Trophoblast cell (in vitro differentiated cells and primary cell): ENCODE results near the gene ADGRL1.

Experiments
- DNase-seq, 2 donors: peaks; one replicate each; pipeline ENCODE4 v3.0.0-alpha.2; 2016
- H2AFZ ChIP-seq: 2 replicates; pipeline ENCODE4 v1.6.1; 2013; ENCODE audit warnings: low read length, moderate library complexity, mild to moderate bottlenecking; ENCODE audit not compliant: insufficient read depth, poor library complexity
- H2AK5ac ChIP-seq: 2 replicates; pipeline ENCODE4 v1.6.1; 2013; ENCODE audit warnings: mild to moderate bottlenecking, low read length
- H2BK120ac ChIP-seq: 2 replicates; pipeline ENCODE4 v1.6.1; 2013; ENCODE audit warnings: low read length, mild to moderate bottlenecking, moderate library complexity; ENCODE audit not compliant: insufficient read depth, poor library complexity
- H2BK12ac ChIP-seq: 2 replicates; pipeline ENCODE4 v1.6.1; 2013; ENCODE audit warnings: mild to moderate bottlenecking, low read length, moderate library complexity
- H2BK5ac ChIP-seq: 2 replicates; pipeline ENCODE4 v1.6.1; 2013; ENCODE audit warnings: low read length, low read depth, moderate library complexity, mild to moderate bottlenecking; ENCODE audit not compliant: poor library complexity
- H3K14ac ChIP-seq: 2 replicates; pipeline ENCODE4 v1.6.1; 2013; ENCODE audit warnings: mild to moderate bottlenecking, low read length
- H3K18ac ChIP-seq: 2 replicates; pipeline ENCODE4 v1.6.1; 2013; ENCODE audit warnings: mild to moderate bottlenecking, low read length
- H3K23ac ChIP-seq: 2 replicates; pipeline ENCODE4 v1.6.1; 2013; ENCODE audit warnings: low read length
- H3K27ac ChIP-seq: 2 replicates; pipeline ENCODE4 v1.5.1; 2013; ENCODE audit warnings: low read depth, mild to moderate bottlenecking, inconsistent platforms, low read length, moderate library complexity
- H3K27me3 ChIP-seq: 2 replicates; pipeline ENCODE4 v1.6.1; 2013; ENCODE audit warnings: inconsistent platforms, mild to moderate bottlenecking, low read length, moderate library complexity; ENCODE audit not compliant: insufficient read depth
- H3K36me3 ChIP-seq, 2 experiments: 1 replicate in 1 of 2; 2 replicates in 1 of 2; pipeline ENCODE4 v1.6.1; 2013; ENCODE audit warnings: low read length in 2 of 2, mild to moderate bottlenecking in 2 of 2, moderate library complexity in 1 of 2; ENCODE audit not compliant: insufficient read depth in 2 of 2, control insufficient read depth in 1 of 2
- H3K4ac ChIP-seq: 2 replicates; pipeline ENCODE4 v1.6.1; 2013; ENCODE audit warnings: low read depth, mild to moderate bottlenecking, low read length, moderate library complexity
- H3K4me1 ChIP-seq, 2 experiments: 1 replicate in 1 of 2; 2 replicates in 1 of 2; pipeline ENCODE4 v1.6.1; 2013; ENCODE audit warnings: low read length in 2 of 2, mild to moderate bottlenecking in 2 of 2, moderate library complexity in 1 of 2; ENCODE audit not compliant: insufficient read depth in 2 of 2, control insufficient read depth in 1 of 2
- H3K4me2 ChIP-seq: 2 replicates; pipeline ENCODE4 v1.6.1; 2013; ENCODE audit warnings: inconsistent platforms, mild to moderate bottlenecking, low read length, moderate library complexity
- H3K4me3 ChIP-seq: 2 replicates; pipeline ENCODE4 v1.5.1; 2013; ENCODE audit warnings: mild to moderate bottlenecking, low read depth, low read length, inconsistent platforms
- H3K79me1 ChIP-seq: one replicate; pipeline ENCODE4 v1.6.1; 2013; ENCODE audit warnings: low read length
- H3K79me2 ChIP-seq: 2 replicates; pipeline ENCODE4 v1.6.1; 2013; ENCODE audit warnings: low read length, mild to moderate bottlenecking; ENCODE audit not compliant: control insufficient read depth, insufficient read depth, poor library complexity
- H3K9ac ChIP-seq: 2 replicates; pipeline ENCODE4 v1.6.1; 2013; ENCODE audit warnings: mild to moderate bottlenecking, low read length
- H3K9me3 ChIP-seq: 2 replicates; pipeline ENCODE4 v1.6.1; 2013; ENCODE audit warnings: low read depth, mild to moderate bottlenecking, control low read depth, inconsistent platforms, low read length; ENCODE audit not compliant: insufficient read depth
- H4K12ac ChIP-seq: 2 replicates; pipeline ENCODE4 v1.6.1; 2013; ENCODE audit warnings: low read depth, mild to moderate bottlenecking, low read length, moderate library complexity
- H4K8ac ChIP-seq: 2 replicates; pipeline ENCODE4 v1.6.1; 2013; ENCODE audit warnings: low read depth, mild to moderate bottlenecking, low read length, moderate library complexity
- H4K91ac ChIP-seq: one replicate; pipeline ENCODE4 v1.6.1; 2013; ENCODE audit warnings: low read depth, mild to moderate bottlenecking, low read length, moderate library complexity
- WGBS: extraction: QIAGEN DNeasy Blood & Tissue Kit; methylation state at CpG from one replicate; pipeline ENCODE4 v1.1.7; 2013; ENCODE audit warnings: missing lambda C conversion rate; ENCODE audit not compliant: insufficient read length, insufficient coverage; ENCODE audit errors: extremely low coverage; 5-methylcytosine and 5-hydroxymethylcytosine counted together

The ADGRL1 gene

GRCh38 chr19:14185158-14185557 lies 20.8 kb downstream of the ADGRL1 start:
- Histone ChIP-seq H2BK120ac (no peak overlapping the region), H3K9ac (no peak overlapping the region), H2AFZ (no peak overlapping the region), H3K4me3 (no peak overlapping the region), H3K79me2 (no peaks in the 10 kb centered on the region), H4K8ac (no peak overlapping the region), H3K4me2 (no peak overlapping the region), H4K91ac (no peak overlapping the region), H4K12ac (no peak overlapping the region), H3K9me3 (peaks cover 1% of the 10 kb centered on the region), H3K79me1 (no peaks in the 10 kb centered on the region), H2BK12ac (no peak overlapping the region), H3K27ac (no peak overlapping the region), H3K23ac (no peak overlapping the region), H3K4me1 (peaks cover 1 to 2% of the 10 kb centered on the region in 2 experiments), H3K18ac (no peak overlapping the region), H3K14ac (no peak overlapping the region), H3K27me3 (no peaks in the 10 kb centered on the region), H2AK5ac (no peak overlapping the region), H3K36me3 (no peaks in the 10 kb centered on the region), H3K4ac (no peak overlapping the region), H2BK5ac (no peak overlapping the region)
- no peak for DNase-seq
- no CpG with 5 or more reads among the region's 5 CpGs for WGBS

GRCh38 chr19:14183741-14184350 lies 22.1 kb downstream of the ADGRL1 start:
- Histone ChIP-seq H2BK5ac (no peak overlapping the region), H3K14ac (no peak overlapping the region), H4K12ac (no peak overlapping the region), H2AK5ac (no peak overlapping the region), H2BK12ac (no peak overlapping the region), H2BK120ac (no peak overlapping the region), H3K79me1 (no peaks in the 10 kb centered on the region), H3K23ac (no peak overlapping the region), H3K9ac (no peak overlapping the region), H3K4me1 (no peaks in the 10 kb centered on the region), H4K91ac (no peak overlapping the region), H3K4me2 (no peak overlapping the region), H3K79me2 (no peaks in the 10 kb centered on the region), H3K18ac (no peak overlapping the region), H3K27ac (no peak overlapping the region), H2AFZ (no peak overlapping the region), H3K4ac (no peak overlapping the region), H3K4me3 (no peak overlapping the region), H3K36me3 (no peaks in the 10 kb centered on the region), H3K27me3 (no peaks in the 10 kb centered on the region), H3K9me3 (no peaks in the 10 kb centered on the region), H4K8ac (no peak overlapping the region)
- WGBS, result no CpG with 5 or more reads among the region's 14 CpGs
- DNase-seq, result no peak

- Histone ChIP-seq H4K8ac (no peak overlapping the region), H3K14ac (no peak overlapping the region), H3K27ac (no peak overlapping the region), H2BK120ac (no peak overlapping the region), H3K4me1 (no peaks in the 10 kb centered on the region), H2AFZ (no peak overlapping the region), H4K91ac (no peak overlapping the region), H3K36me3 (no peaks in the 10 kb centered on the region), H2BK5ac (no peak overlapping the region), H3K4ac (no peak overlapping the region), H3K18ac (no peak overlapping the region), H3K79me1 (no peaks in the 10 kb centered on the region), H3K4me2 (no peak overlapping the region), H4K12ac (no peak overlapping the region), H3K79me2 (no peaks in the 10 kb centered on the region), H2BK12ac (no peak overlapping the region), H3K27me3 (no peaks in the 10 kb centered on the region), H3K23ac (no peak overlapping the region), H2AK5ac (no peak overlapping the region), H3K4me3 (no peak overlapping the region), H3K9me3 (no peaks in the 10 kb centered on the region), H3K9ac (no peak overlapping the region)
- WGBS, result no CpG with 5 or more reads among the region's 8 CpGs
- no peak for DNase-seq
These were observed 23.5 kb downstream of the ADGRL1 start for GRCh38 chr19:14182476-14182875.

- no peaks in the 10 kb centered on the region for H3K9me3 ChIP-seq
- no peak overlapping the region for H4K91ac ChIP-seq
- no peak overlapping the region for H2AK5ac ChIP-seq
- H3K79me2 ChIP-seq, result no peaks in the 10 kb centered on the region
- H2AFZ ChIP-seq, result no peak overlapping the region
- no peak overlapping the region for H3K27ac ChIP-seq
- DNase-seq, result no peak
- H3K4ac ChIP-seq, result no peak overlapping the region
- no peak overlapping the region for H4K12ac ChIP-seq
- no peak overlapping the region for H3K4me3 ChIP-seq
- H4K8ac ChIP-seq, result no peak overlapping the region
- H3K4me2 ChIP-seq, result no peak overlapping the region
- no peak overlapping the region for H3K14ac ChIP-seq
- no peak overlapping the region for H3K23ac ChIP-seq
- no peaks in the 10 kb centered on the region for H3K79me1 ChIP-seq
- H2BK12ac ChIP-seq, result no peak overlapping the region
- H3K9ac ChIP-seq, result no peak overlapping the region
- H3K36me3 ChIP-seq, result no peaks in the 10 kb centered on the region
- no peaks in the 10 kb centered on the region for H3K4me1 ChIP-seq
- no peak overlapping the region for H3K18ac ChIP-seq
- H2BK120ac ChIP-seq, result no peak overlapping the region
- WGBS, result no CpG with 5 or more reads among the region's 6 CpGs
- no peaks in the 10 kb centered on the region for H3K27me3 ChIP-seq
- H2BK5ac ChIP-seq, result no peak overlapping the region
These were observed 24.1 kb downstream of the ADGRL1 start for GRCh38 chr19:14181906-14182305.
